HL-60 (cell line): Measurements from ENCODE around the gene SPINK6.
A peak's percentile ranks its signal among the peaks of the same experiment; 100 is the strongest.

Source experiments
- DNase-seq, 2 experiments: peaks; one replicate each; pipeline ENCODE4 v3.0.0-alpha.2; 2010 to 2020; ENCODE audit warnings: low read depth in 1 of 2, low spot score in 1 of 2
- H3K27ac ChIP-seq: fragments of 250-450 bp; sonication (Bioruptor Pico); replicated peaks from 2 replicates; pipeline ENCODE4 v1.5.1; 2020; ENCODE audit warnings: mild to moderate bottlenecking, moderate library complexity
- H3K27me3 ChIP-seq: fragments of 250-450 bp; sonication (Bioruptor Pico); 2 replicates; pipeline ENCODE4 v1.5.1; 2021; ENCODE audit warnings: mild to moderate bottlenecking, moderate library complexity; ENCODE audit not compliant: insufficient read depth, poor library complexity, severe bottlenecking
- H3K4me3 ChIP-seq: replicated peaks from 2 replicates; pipeline ENCODE4 v1.5.1; 2011; ENCODE audit warnings: mild to moderate bottlenecking, control low read depth, low read length; ENCODE audit not compliant: insufficient read depth
- GABPA ChIP-seq: IDR thresholded peaks from 2 replicates; pipeline ENCODE4 v1.6.1; 2012; ENCODE audit warnings: low read depth
- POLR2AphosphoS5 ChIP-seq: IDR thresholded peaks from 2 replicates; pipeline ENCODE4 v1.6.1; 2012; ENCODE audit warnings: low read depth
- SPI1 ChIP-seq: IDR thresholded peaks from 2 replicates; pipeline ENCODE4 v1.6.1; 2012; ENCODE audit warnings: low read depth, mild to moderate bottlenecking, borderline replicate concordance
- TF ChIP-seq, protein P1 (sequence below): IDR thresholded peaks from 2 replicates; pipeline ENCODE4 v1.6.1; 2012; ENCODE audit warnings: low read depth; ENCODE audit not compliant: insufficient replicate concordance
- TF ChIP-seq, protein P2 (sequence below): IDR thresholded peaks from one replicate; pipeline ENCODE4 v1.5.1; 2011; ENCODE audit warnings: low read length, control low read depth, inconsistent platforms; ENCODE audit not compliant: insufficient read depth

SPINK6 gene

DNA sequence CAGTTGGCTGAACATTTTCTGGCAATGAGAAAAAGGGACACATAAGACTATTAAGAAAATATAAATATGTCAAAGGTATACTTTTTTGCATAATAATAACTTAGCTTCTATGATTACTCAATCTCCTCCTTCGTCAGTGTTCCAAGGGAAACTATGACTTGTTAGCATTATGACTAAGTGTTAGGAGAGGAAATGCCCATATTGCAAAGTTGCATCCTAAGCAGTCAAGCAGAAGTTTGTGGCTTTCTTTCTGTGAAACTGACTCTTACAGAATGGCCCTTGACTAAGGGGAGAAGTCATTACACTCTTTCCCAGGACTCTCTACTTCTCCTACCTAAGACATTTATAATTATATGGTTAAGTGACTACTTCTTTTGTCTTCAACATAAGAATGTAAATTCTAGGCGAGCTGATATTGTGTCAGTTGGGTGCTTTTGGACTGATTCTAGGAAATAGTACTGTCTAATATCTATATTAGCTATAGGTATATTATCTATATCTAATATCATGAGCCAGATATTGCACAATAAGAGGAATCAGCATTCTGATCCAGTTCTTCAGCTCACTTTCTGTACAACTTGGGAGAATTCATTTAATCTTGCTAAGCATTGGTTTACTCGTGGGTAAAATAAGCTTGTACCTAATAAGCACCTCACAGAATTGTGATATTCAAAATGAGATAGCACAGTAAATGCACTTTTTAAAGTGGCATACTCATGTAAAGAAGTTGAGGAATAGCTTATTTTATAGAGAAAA is 16.4 kb upstream of the SPINK6 start:
- Histone ChIP-seq H3K27ac (peak overlapping the region; percentile 7; the same call in 1 of the 2 replicates), H3K4me3 (no peak overlapping the region), H3K27me3 (no peaks in the 10 kb centered on the region)
- peak; percentile 71 to 75 for DNase-seq
- TF ChIP-seq POLR2AphosphoS5 (no peak), SPI1 (peak; percentile 38; the same call in 1 of the 2 replicates)
- TF ChIP-seq, protein P1, sequence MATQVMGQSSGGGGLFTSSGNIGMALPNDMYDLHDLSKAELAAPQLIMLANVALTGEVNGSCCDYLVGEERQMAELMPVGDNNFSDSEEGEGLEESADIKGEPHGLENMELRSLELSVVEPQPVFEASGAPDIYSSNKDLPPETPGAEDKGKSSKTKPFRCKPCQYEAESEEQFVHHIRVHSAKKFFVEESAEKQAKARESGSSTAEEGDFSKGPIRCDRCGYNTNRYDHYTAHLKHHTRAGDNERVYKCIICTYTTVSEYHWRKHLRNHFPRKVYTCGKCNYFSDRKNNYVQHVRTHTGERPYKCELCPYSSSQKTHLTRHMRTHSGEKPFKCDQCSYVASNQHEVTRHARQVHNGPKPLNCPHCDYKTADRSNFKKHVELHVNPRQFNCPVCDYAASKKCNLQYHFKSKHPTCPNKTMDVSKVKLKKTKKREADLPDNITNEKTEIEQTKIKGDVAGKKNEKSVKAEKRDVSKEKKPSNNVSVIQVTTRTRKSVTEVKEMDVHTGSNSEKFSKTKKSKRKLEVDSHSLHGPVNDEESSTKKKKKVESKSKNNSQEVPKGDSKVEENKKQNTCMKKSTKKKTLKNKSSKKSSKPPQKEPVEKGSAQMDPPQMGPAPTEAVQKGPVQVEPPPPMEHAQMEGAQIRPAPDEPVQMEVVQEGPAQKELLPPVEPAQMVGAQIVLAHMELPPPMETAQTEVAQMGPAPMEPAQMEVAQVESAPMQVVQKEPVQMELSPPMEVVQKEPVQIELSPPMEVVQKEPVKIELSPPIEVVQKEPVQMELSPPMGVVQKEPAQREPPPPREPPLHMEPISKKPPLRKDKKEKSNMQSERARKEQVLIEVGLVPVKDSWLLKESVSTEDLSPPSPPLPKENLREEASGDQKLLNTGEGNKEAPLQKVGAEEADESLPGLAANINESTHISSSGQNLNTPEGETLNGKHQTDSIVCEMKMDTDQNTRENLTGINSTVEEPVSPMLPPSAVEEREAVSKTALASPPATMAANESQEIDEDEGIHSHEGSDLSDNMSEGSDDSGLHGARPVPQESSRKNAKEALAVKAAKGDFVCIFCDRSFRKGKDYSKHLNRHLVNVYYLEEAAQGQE, result no peak

DNA sequence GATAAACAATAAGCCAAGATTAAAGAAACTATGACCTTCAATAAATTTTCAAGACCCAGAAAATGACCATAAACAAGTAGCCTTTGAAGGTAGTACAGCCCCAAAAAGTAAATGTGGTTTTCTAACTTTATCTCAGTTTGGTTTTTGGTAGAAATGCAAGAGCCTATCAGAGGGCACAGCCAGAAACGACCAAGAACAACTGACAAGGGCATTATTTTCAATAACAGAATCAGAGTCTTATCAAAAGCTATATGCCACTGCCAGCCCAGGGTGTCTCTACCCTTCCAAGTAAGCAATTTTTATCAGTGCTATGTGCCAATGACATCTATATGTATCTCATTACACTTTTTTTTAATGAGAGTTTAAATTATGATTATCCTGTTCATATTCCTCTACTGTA is 11.8 kb upstream of the SPINK6 start:
- H3K27me3 ChIP-seq, result no peaks in the 10 kb centered on the region
- no peak for DNase-seq
- TF ChIP-seq SPI1 (no peak), GABPA (no peak), POLR2AphosphoS5 (no peak)
- TF ChIP-seq, protein P2, sequence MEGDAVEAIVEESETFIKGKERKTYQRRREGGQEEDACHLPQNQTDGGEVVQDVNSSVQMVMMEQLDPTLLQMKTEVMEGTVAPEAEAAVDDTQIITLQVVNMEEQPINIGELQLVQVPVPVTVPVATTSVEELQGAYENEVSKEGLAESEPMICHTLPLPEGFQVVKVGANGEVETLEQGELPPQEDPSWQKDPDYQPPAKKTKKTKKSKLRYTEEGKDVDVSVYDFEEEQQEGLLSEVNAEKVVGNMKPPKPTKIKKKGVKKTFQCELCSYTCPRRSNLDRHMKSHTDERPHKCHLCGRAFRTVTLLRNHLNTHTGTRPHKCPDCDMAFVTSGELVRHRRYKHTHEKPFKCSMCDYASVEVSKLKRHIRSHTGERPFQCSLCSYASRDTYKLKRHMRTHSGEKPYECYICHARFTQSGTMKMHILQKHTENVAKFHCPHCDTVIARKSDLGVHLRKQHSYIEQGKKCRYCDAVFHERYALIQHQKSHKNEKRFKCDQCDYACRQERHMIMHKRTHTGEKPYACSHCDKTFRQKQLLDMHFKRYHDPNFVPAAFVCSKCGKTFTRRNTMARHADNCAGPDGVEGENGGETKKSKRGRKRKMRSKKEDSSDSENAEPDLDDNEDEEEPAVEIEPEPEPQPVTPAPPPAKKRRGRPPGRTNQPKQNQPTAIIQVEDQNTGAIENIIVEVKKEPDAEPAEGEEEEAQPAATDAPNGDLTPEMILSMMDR, result no peak
- TF ChIP-seq, protein P1, result no peak
- no peak overlapping the region for H3K27ac ChIP-seq
- no peak overlapping the region for H3K4me3 ChIP-seq

DNA sequence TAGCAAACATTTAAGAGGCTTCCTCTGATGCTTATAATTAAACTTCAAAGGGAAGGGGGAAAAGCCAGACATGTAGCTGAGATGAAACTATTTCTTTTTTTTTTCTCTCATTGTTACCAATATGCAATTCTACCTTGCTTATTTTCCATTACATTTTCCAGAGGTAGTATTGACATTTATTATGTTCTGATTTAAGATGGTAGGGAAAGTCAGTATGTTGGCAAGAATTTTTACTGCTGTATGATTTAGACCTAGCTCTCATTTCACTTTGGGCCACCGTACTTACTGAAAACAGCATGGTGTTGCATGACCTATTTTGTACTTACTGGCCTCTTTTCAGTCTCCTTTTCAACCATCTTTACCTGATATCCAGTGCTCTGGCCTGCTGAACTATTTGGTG is 9.6 kb upstream of the SPINK6 start:
- H3K4me3 ChIP-seq, result no peak overlapping the region
- H3K27me3 ChIP-seq, result no peaks in the 10 kb centered on the region
- H3K27ac ChIP-seq, result no peak overlapping the region
- TF ChIP-seq SPI1 (no peak), GABPA (no peak), POLR2AphosphoS5 (no peak)
- TF ChIP-seq, protein P1, result no peak
- TF ChIP-seq, protein P2, result no peak
- DNase-seq, result no peak
